ENCODE data around the gene CREB5.

DNA sequence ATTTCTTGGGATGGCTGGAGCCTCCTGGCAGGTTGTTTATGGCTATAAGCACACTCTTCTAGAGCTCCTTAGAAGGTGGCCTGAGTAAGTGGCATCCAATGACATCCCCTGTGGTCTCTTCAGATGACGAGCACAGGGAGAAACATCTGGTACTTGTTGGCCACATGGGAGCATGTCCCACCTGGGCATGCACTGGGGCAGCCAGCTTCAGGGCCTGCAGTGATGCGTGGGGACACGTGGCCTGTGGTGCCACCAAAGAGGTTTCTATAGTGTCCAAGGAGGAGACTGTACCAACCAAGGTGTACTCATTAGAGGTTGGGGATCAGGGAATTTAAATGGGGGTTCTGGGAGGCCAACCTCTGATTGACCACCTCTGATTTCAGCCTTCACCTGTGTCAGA is 420.4 kb downstream of the CREB5 start:
- TF ChIP-seq, protein P1, sequence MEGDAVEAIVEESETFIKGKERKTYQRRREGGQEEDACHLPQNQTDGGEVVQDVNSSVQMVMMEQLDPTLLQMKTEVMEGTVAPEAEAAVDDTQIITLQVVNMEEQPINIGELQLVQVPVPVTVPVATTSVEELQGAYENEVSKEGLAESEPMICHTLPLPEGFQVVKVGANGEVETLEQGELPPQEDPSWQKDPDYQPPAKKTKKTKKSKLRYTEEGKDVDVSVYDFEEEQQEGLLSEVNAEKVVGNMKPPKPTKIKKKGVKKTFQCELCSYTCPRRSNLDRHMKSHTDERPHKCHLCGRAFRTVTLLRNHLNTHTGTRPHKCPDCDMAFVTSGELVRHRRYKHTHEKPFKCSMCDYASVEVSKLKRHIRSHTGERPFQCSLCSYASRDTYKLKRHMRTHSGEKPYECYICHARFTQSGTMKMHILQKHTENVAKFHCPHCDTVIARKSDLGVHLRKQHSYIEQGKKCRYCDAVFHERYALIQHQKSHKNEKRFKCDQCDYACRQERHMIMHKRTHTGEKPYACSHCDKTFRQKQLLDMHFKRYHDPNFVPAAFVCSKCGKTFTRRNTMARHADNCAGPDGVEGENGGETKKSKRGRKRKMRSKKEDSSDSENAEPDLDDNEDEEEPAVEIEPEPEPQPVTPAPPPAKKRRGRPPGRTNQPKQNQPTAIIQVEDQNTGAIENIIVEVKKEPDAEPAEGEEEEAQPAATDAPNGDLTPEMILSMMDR (IDR thresholded peaks at IDR 0.05): no peak
- TF ChIP-seq POLR2A (IDR thresholded peaks at IDR 0.05): no peak
- TF ChIP-seq POLR2AphosphoS5 (IDR thresholded peaks at IDR 0.05): no peak
- no peak for TF ChIP-seq EP300 (IDR thresholded peaks at IDR 0.05)
